Cortex of kidney (tissue), 1 donor: Measurements from ENCODE around the gene TNIK.

Experiments used
- DNase-seq: peaks from one replicate; lab custom pipeline; 2025; lab: John Stamatoyannopoulos, UW

The TNIK gene

GRCh38 chr3:171416666-171417065 lies 43.5 kb downstream of the TNIK start:
- no peak for DNase-seq

- no peak for DNase-seq
Measured at GRCh38 chr3:171416061-171416460, 44.1 kb downstream of the TNIK start.

GRCh38 chr3:171415070-171415469 lies 45.1 kb downstream of the TNIK start:
- DNase-seq, result no peak

- DNase-seq, result no peak
Measured at GRCh38 chr3:171412473-171412872, 47.7 kb downstream of the TNIK start.

- no peak for DNase-seq
Measured at GRCh38 chr3:171412054-171412453, 48.2 kb downstream of the TNIK start.

GRCh38 chr3:171410186-171410585 lies 50.0 kb downstream of the TNIK start:
- no peak for DNase-seq

GRCh38 chr3:171407759-171408158 lies 52.4 kb downstream of the TNIK start:
- DNase-seq, result no peak

GRCh38 chr3:171404376-171404967 lies 55.7 kb downstream of the TNIK start:
- DNase-seq, result no peak

GRCh38 chr3:171402281-171402680 lies 57.9 kb downstream of the TNIK start:
- DNase-seq, result no peak

- DNase-seq, result no peak
Measured at GRCh38 chr3:171401432-171401831, 58.8 kb downstream of the TNIK start.

- no peak for DNase-seq
Measured at GRCh38 chr3:171399842-171400241, 60.4 kb downstream of the TNIK start.

GRCh38 chr3:171398343-171398742 lies 61.9 kb downstream of the TNIK start:
- no peak for DNase-seq

GRCh38 chr3:171397089-171397488 lies 63.1 kb downstream of the TNIK start:
- DNase-seq, result no peak

- DNase-seq, result no peak
Measured at GRCh38 chr3:171396048-171396447, 64.2 kb downstream of the TNIK start.

- no peak for DNase-seq
Measured at GRCh38 chr3:171393032-171393744, 67.0 kb downstream of the TNIK start.

- DNase-seq, result no peak
Measured at GRCh38 chr3:171391432-171391831, 68.8 kb downstream of the TNIK start.

- DNase-seq, result no peak
Measured at GRCh38 chr3:171390051-171390941, 69.9 kb downstream of the TNIK start.

GRCh38 chr3:171389491-171389890 lies 70.7 kb downstream of the TNIK start:
- DNase-seq, result no peak

GRCh38 chr3:171388527-171388926 lies 71.7 kb downstream of the TNIK start:
- DNase-seq, result no peak

- no peak for DNase-seq
Measured at GRCh38 chr3:171387062-171387461, 73.1 kb downstream of the TNIK start.

- DNase-seq, result no peak
Measured at GRCh38 chr3:171385086-171385485, 75.1 kb downstream of the TNIK start.

GRCh38 chr3:171384101-171384891 lies 75.9 kb downstream of the TNIK start:
- no peak for DNase-seq
